ENCODE results near the gene QPCT.

QPCT gene

DNA sequence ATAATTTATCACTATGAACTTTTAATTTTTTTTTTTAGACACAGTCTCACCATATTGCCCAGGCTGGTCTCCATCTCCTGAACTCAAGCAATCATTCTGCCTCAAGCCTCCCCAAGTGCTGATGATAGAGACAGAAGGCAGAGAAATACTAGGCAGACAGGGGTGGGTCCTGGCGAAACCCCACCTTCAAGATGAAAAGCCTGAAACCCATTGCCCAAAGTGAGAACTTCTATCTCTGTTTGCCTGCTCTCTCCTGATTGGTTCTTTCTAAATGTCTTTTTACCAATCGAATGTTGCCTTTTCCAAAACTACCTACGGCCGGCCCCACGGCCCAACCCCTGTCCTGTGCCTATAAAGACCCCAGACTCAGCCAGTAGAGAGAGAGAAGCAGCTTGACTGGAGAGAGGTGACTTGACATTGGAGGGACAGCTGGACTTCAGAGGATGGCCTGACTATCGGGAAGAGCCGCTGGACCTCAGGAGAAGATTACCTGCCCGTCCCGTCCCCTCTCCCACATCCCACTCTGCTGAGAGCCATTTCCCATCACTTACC, 41.7 kb upstream of the QPCT start:
- no peak for TF ChIP-seq CTCF (IDR thresholded peaks at IDR 0.05; ENCODE audit: borderline replicate concordance, control extremely low read depth, extremely low read depth, insufficient read depth, missing control alignments)
- in situ Hi-C loops (cut with MboI; ENCODE audit: low sequenced_read_pairs, unreplicated experiment), result no loop called here
- no peak for DNase-seq (ENCODE audit: low spot score)

GRCh38 chr2:37306024-37306423, 38.4 kb upstream of the QPCT start:
- TF ChIP-seq CTCF (IDR thresholded peaks at IDR 0.05; ENCODE audit: borderline replicate concordance, control extremely low read depth, extremely low read depth, insufficient read depth, missing control alignments), result no peak
- in situ Hi-C loops (cut with MboI; ENCODE audit: low sequenced_read_pairs, unreplicated experiment), result no loop called here
- no peak for DNase-seq (ENCODE audit: low spot score)

DNA sequence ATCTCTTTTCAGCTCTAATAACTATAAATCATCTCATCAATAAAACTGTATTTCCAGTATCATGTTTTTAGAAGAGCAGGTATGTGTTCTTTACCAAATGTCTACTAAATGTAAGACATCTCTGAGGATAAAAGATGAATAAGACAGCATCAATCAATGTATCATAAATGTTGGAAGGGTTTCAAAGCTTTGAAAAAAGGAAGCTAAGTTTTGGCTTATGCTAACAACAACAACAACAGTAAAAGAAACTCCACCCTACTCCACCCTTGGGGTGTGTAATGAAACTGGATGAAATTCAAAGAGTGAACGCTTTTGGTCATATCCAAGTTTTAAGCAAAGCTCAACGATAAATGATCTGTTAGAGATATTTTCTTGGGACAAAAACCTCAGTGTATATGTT, 36.9 kb upstream of the QPCT start:
- in situ Hi-C loops (cut with MboI; ENCODE audit: low sequenced_read_pairs, unreplicated experiment), result no loop called here
- TF ChIP-seq CTCF (IDR thresholded peaks at IDR 0.05; ENCODE audit: borderline replicate concordance, control extremely low read depth, extremely low read depth, insufficient read depth, missing control alignments), result no peak
- DNase-seq (ENCODE audit: low spot score), result no peak

DNA sequence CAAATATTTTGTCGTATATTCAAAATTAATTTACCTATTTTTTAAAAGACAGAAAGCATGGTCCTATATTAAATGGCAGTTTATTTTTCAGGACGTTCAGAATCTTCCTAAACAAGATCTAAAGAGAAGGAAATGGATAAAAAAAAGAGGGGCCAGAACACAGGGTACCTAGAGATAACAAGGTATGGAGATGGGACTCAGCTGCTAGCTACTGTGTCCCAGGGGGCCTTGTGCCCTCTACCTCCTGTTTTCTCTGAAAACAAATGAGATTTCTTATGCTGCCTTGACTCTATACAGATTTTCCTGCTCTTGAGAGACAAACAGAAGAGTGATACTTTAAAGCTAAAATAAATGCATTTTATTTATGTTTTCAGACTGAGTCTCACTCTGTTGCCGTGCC, 29.1 kb upstream of the QPCT start:
- in situ Hi-C loops (cut with MboI; ENCODE audit: low sequenced_read_pairs, unreplicated experiment), result no loop called here
- no peak for DNase-seq (ENCODE audit: low spot score)
- no peak for TF ChIP-seq CTCF (IDR thresholded peaks at IDR 0.05; ENCODE audit: borderline replicate concordance, control extremely low read depth, extremely low read depth, insufficient read depth, missing control alignments)

DNA sequence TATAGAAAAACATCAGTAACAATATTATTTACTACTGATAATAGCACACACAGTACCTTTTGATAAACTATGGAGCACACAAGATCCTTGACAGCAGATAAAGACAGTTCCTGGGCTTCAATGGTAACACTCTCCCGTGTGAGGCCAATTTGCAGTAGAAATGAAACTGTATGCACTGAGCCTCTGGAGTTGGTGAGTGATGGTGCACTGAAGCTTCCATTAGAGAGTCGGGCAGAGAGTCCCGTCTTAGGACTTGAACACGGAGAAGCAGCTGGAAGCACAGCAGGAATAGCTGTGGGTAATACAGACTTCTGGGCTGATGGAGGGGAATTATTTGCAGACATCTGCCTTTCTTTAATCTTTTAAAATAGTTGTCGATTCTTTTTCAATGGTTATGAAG, 28.2 kb upstream of the QPCT start:
- in situ Hi-C loops (cut with MboI; ENCODE audit: low sequenced_read_pairs, unreplicated experiment), result no loop called here

GRCh38 chr2:37317746-37318145, 26.7 kb upstream of the QPCT start:
- in situ Hi-C loops (cut with MboI; ENCODE audit: low sequenced_read_pairs, unreplicated experiment), result no loop called here
- TF ChIP-seq CTCF (IDR thresholded peaks at IDR 0.05; ENCODE audit: borderline replicate concordance, control extremely low read depth, extremely low read depth, insufficient read depth, missing control alignments), result no peak
- DNase-seq (ENCODE audit: low spot score), result no peak

More for the DNA sequence above, 28.2 kb upstream of the QPCT start:
- no peak for TF ChIP-seq CTCF (IDR thresholded peaks at IDR 0.05; ENCODE audit: borderline replicate concordance, control extremely low read depth, extremely low read depth, insufficient read depth, missing control alignments)
- DNase-seq (ENCODE audit: low spot score), result no peak

GRCh38 chr2:37318401-37318800, 26.0 kb upstream of the QPCT start:
- TF ChIP-seq CTCF (IDR thresholded peaks at IDR 0.05; ENCODE audit: borderline replicate concordance, control extremely low read depth, extremely low read depth, insufficient read depth, missing control alignments), result no peak
- DNase-seq (ENCODE audit: low spot score), result peak; percentile 37
- in situ Hi-C loops (cut with MboI; ENCODE audit: low sequenced_read_pairs, unreplicated experiment), result no loop called here

Measured in GM13976 (cell line).